Liver (tissue), 3 donors: ENCODE measurements around the gene LRRC4.

Experiments
- CTCF ChIP-seq: fragments of 150-350 bp; IDR thresholded peaks from 2 replicates; pipeline ENCODE4 v1.5.1; 2017; ENCODE audit warnings: improper control_type of control experiment, low read depth, low read length; ENCODE audit not compliant: missing input control
- FOXA1 ChIP-seq: IDR thresholded peaks from 2 replicates; pipeline ENCODE4 v1.6.1; 2016; ENCODE audit warnings: antibody characterized with exemption
- JUND ChIP-seq, 2 donors: IDR thresholded peaks; 2 replicates each; pipeline ENCODE4 v1.6.1; 2016; ENCODE audit warnings: antibody characterized with exemption in 2 of 2
- MAX ChIP-seq: IDR thresholded peaks from 2 replicates; pipeline ENCODE4 v1.6.1; 2016; ENCODE audit warnings: antibody characterized with exemption
- YY1 ChIP-seq: IDR thresholded peaks from 2 replicates; pipeline ENCODE4 v1.6.1; 2016; ENCODE audit warnings: antibody characterized with exemption, mild to moderate bottlenecking
- donor health status: healthy.
- donor health status: healthy.

GRCh38 chr7:128040205-128040604, 9.0 kb upstream of the LRRC4 start:
- TF ChIP-seq CTCF (no peak), YY1 (no peak), MAX (no peak), JUND (IDR thresholded peaks at IDR 0.05) (no peak), FOXA1 (no peak)
